B cell (primary cell): ENCODE data around the gene ZNF174. TPM values are rescaled to one million over a fixed set of nuclear protein-coding genes. Genes with fewer than 3 reads are reported as not detected.

Source experiments
- ATAC-seq: fragments of 200-7000 bp; cut with Tn5 transposase; one replicate; pipeline ENCODE4 v1.10.0; 2021; ENCODE audit warnings: low read depth, mild to moderate bottlenecking, moderate number of reproducible peaks, moderate library complexity
- CTCF ChIA-PET: fragments of 350-600 bp; sonication (Branson Sonifier 250); formaldehyde crosslinking; loops from one replicate; lab custom pipeline; 2021; ENCODE audit warnings: antibody characterized with exemption, inconsistent platforms; lab: Charles Lee
- POLR2A ChIA-PET: fragments of 350-600 bp; sonication (Branson Sonifier 250); formaldehyde crosslinking; loops from one replicate; lab custom pipeline; 2021; ENCODE audit warnings: antibody characterized with exemption; lab: Charles Lee
- DNase-seq: peaks from one replicate; pipeline ENCODE4 v3.0.0; 2013
- H2AFZ ChIP-seq: 2 replicates; pipeline ENCODE4 v1.6.1; 2012; ENCODE audit warnings: mild to moderate bottlenecking, low read depth, low read length; ENCODE audit not compliant: insufficient read depth, poor library complexity, severe bottlenecking
- H3K27ac ChIP-seq, 2 donors: 1 replicate in 1 of 2; 2 replicates in 1 of 2; pipeline ENCODE4 v1.5.1; 2012 to 2013; ENCODE audit warnings: low read length in 2 of 2, mild to moderate bottlenecking in 2 of 2, moderate library complexity in 1 of 2
- H3K27me3 ChIP-seq, 4 experiments: fragments of 200-600 bp in 1 of 4; sonication (generic) in 1 of 4; replicated peaks in 1 of 4; 1 replicate in 2 of 4; 2 replicates in 2 of 4; pipeline versions ENCODE4 v1.6.1 to v1.7.0; 2013 to 2016; ENCODE audit warnings: low read length in 3 of 4, mild to moderate bottlenecking in 2 of 4, mixed read lengths in 1 of 4, moderate library complexity in 1 of 4; ENCODE audit not compliant: insufficient read depth in 4 of 4, control insufficient read depth in 3 of 4; ENCODE audit errors: control extremely low read depth in 1 of 4
- H3K36me3 ChIP-seq, 2 experiments: replicated peaks in 1 of 2; 1 replicate in 1 of 2; 2 replicates in 1 of 2; pipeline versions ENCODE4 v1.6.1 to v1.7.1; 2013; ENCODE audit warnings: low read length in 1 of 2; ENCODE audit not compliant: insufficient read depth in 2 of 2, control insufficient read depth in 1 of 2; ENCODE audit errors: control extremely low read depth in 1 of 2, extremely low read depth in 1 of 2
- H3K4me1 ChIP-seq, 2 donors: fragments of 200-600 bp in 1 of 2; sonication (generic) in 1 of 2; 1 replicate in 1 of 2; 2 replicates in 1 of 2; pipeline versions ENCODE4 v1.5.1 to v1.6.1; 2013 to 2017; ENCODE audit warnings: low read length in 2 of 2; ENCODE audit not compliant: control insufficient read depth in 2 of 2, insufficient read depth in 2 of 2
- H3K4me2 ChIP-seq: replicated peaks from 2 replicates; pipeline ENCODE3; 2012; ENCODE audit warnings: mild to moderate bottlenecking, low read depth, low read length; ENCODE audit not compliant: poor library complexity, severe bottlenecking
- H3K4me3 ChIP-seq, 5 experiments: fragments of 200-600 bp in 1 of 5; sonication (generic) in 1 of 5; 1 replicate in 3 of 5; 2 replicates in 2 of 5; pipeline versions ENCODE4 v1.5.1 to v1.7.0; 2011 to 2016; ENCODE audit warnings: low read length in 4 of 5, mild to moderate bottlenecking in 4 of 5, low read depth in 2 of 5, control low read depth in 1 of 5, moderate library complexity in 1 of 5; ENCODE audit not compliant: insufficient read depth in 1 of 5; ENCODE audit errors: control extremely low read depth in 1 of 5, extremely low read depth in 1 of 5
- H3K79me2 ChIP-seq: fragments of 200-600 bp; sonication (generic); one replicate; pipeline ENCODE4 v1.6.0; 2016; ENCODE audit warnings: low read length; ENCODE audit not compliant: control insufficient read depth, insufficient read depth
- H3K9ac ChIP-seq: fragments of 200-600 bp; sonication (generic); 2 replicates; pipeline ENCODE4 v1.6.1; 2017; ENCODE audit warnings: mild to moderate bottlenecking, low read length, moderate library complexity
- H3K9me3 ChIP-seq, 3 donors: one replicate each; pipeline versions ENCODE4 v1.6.1 to v1.7.1; 2013; ENCODE audit warnings: low read length in 2 of 3; ENCODE audit not compliant: control insufficient read depth in 2 of 3, insufficient read depth in 1 of 3; ENCODE audit errors: control extremely low read depth in 1 of 3
- H4K20me1 ChIP-seq: 2 replicates; pipeline ENCODE4 v1.6.0; 2012; ENCODE audit warnings: mild to moderate bottlenecking, low read length; ENCODE audit not compliant: insufficient read depth, control insufficient read depth, poor library complexity, severe bottlenecking
- H3K27ac Mint-ChIP-seq: one replicate; pipeline ENCODE4 v1.8.0; 2021; ENCODE audit warnings: mixed read lengths
- H3K27me3 Mint-ChIP-seq: one replicate; pipeline ENCODE4 v1.8.0; 2021; ENCODE audit warnings: mixed read lengths
- H3K4me1 Mint-ChIP-seq: one replicate; pipeline ENCODE4 v1.8.0; 2021; ENCODE audit warnings: mixed read lengths
- H3K4me3 Mint-ChIP-seq: one replicate; pipeline ENCODE4 v1.8.0; 2021; ENCODE audit warnings: mixed read lengths
- H3K9me3 Mint-ChIP-seq: one replicate; pipeline ENCODE4 v1.8.0; 2022; ENCODE audit warnings: mixed read lengths; ENCODE audit not compliant: insufficient read depth
- EZH2 ChIP-seq: IDR thresholded peaks from 2 replicates; pipeline ENCODE4 v1.6.1; 2012; ENCODE audit warnings: borderline replicate concordance, low read depth, mild to moderate bottlenecking, moderate library complexity, low read length; ENCODE audit not compliant: insufficient read depth, poor library complexity, severe bottlenecking
- WGBS: methylation state at CpG from one replicate; pipeline ENCODE4 v1.1.5; 2013; ENCODE audit warnings: missing lambda C conversion rate; ENCODE audit not compliant: insufficient coverage; 5-methylcytosine and 5-hydroxymethylcytosine counted together
- intact Hi-C: fragments of 100-400 bp; cut with micrococcal nuclease; formaldehyde crosslinking; loops from one replicate; pipeline ENCODE4 v1.10.0; 2022
- polyA plus RNA-seq: library from polyadenylated mRNA; depleted of rRNA; stranded (reverse); fragments of >200 nt; gene quantifications from 2 replicates; pipeline ENCODE4 v1.2.3, GENCODE V29; 2012
- total RNA-seq, 2 donors: library from RNA; stranded (reverse); fragments of 120-200 nt in 1 of 2; gene quantifications; 1 replicate in 1 of 2; 2 replicates in 1 of 2; pipeline versions ENCODE4 v1.2.3 to v1.2.4, GENCODE V29; 2013 to 2022
- TF ChIP-seq, protein P1 (sequence below): fragments of 200-600 bp; IDR thresholded peaks from one replicate; pipeline ENCODE4 v1.8.0; 2022; ENCODE audit warnings: antibody characterized with exemption, mild to moderate bottlenecking

ZNF174 gene
- total and polyA plus RNA-seq, 2 donors (not counting 1 experiment from before 2014, with no cell fraction given): 6.7 to 12.7 TPM

GRCh38 chr16:3457434-3458252, 56.6 kb downstream of the ZNF174 start:
- H4K20me1 ChIP-seq: peaks cover 23% of the 10 kb centered on the region
- peak overlapping the region; percentile 48 to 86 (median 73) for H3K4me3 ChIP-seq
- Mint-ChIP-seq H3K27me3 (no peaks in the 10 kb centered on the region), H3K27ac (peak overlapping the region; percentile 90), H3K9me3 (no peaks in the 10 kb centered on the region), H3K4me3 (peak overlapping the region; percentile 84), H3K4me1 (peaks cover 50% of the 10 kb centered on the region)
- POLR2A ChIA-PET: interaction anchor here (0.6 to 1.5 kb wide), 7 partner anchors 14 to 307 kb away, joined by 3 to 12 read pairs (median 4); partner anchors contain the start of genes CLUAP1, NAA60, TIGD7 and ZNF174
- H3K4me2 ChIP-seq: peak overlapping the region; percentile 93
- CTCF ChIA-PET: interaction anchor here (0.6 to 1.2 kb wide), 7 partner anchors 14 to 398 kb away, joined by 3 to 7 read pairs (median 3); partner anchors contain the start of genes NAA60, ZNF174, ZNF597 and ZSCAN32
- no peaks in the 10 kb centered on the region for H3K9me3 ChIP-seq
- peak overlapping the region; percentile 92 for H2AFZ ChIP-seq
- under 1% methylated on average over 81 of the region's 83 CpGs for WGBS
- peak; percentile 94 for ATAC-seq
- intact Hi-C loops: loop anchor here (1.0 to 5.0 kb wide), 8 partner anchors 14 to 815 kb away; partner anchors contain the start of genes NAA60, SLX4, TFAP4 and TIGD7
- H3K79me2 ChIP-seq: peaks cover 57% of the 10 kb centered on the region
- DNase-seq: peak; percentile 96
- TF ChIP-seq, protein P1, sequence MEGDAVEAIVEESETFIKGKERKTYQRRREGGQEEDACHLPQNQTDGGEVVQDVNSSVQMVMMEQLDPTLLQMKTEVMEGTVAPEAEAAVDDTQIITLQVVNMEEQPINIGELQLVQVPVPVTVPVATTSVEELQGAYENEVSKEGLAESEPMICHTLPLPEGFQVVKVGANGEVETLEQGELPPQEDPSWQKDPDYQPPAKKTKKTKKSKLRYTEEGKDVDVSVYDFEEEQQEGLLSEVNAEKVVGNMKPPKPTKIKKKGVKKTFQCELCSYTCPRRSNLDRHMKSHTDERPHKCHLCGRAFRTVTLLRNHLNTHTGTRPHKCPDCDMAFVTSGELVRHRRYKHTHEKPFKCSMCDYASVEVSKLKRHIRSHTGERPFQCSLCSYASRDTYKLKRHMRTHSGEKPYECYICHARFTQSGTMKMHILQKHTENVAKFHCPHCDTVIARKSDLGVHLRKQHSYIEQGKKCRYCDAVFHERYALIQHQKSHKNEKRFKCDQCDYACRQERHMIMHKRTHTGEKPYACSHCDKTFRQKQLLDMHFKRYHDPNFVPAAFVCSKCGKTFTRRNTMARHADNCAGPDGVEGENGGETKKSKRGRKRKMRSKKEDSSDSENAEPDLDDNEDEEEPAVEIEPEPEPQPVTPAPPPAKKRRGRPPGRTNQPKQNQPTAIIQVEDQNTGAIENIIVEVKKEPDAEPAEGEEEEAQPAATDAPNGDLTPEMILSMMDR: peak; percentile 63
- no peak for TF ChIP-seq EZH2
- H3K9ac ChIP-seq: peak overlapping the region; percentile 89
- H3K27me3 ChIP-seq: no peaks in the 10 kb centered on the region
- no peaks in the 10 kb centered on the region for H3K36me3 ChIP-seq
- peaks cover 28 to 39% of the 10 kb centered on the region in 2 donors for H3K4me1 ChIP-seq
- peak overlapping the region; percentile 87 to 95 for H3K27ac ChIP-seq
